Fibroblast of lung (primary cell): ENCODE results near the gene TM9SF4. TPM values are rescaled to one million over a fixed set of nuclear protein-coding genes. Genes with fewer than 3 reads are reported as not detected.

Experiments used
- DNase-seq, 2 donors: peaks; one replicate each; pipeline versions ENCODE4 v3.0.0 to v3.0.0-alpha.2; 2010; ENCODE audit warnings: low read depth in 2 of 2
- H2AFZ ChIP-seq: 2 replicates; pipeline ENCODE4 v1.5.1; 2012; ENCODE audit warnings: low read length, control low read depth, inconsistent platforms
- H3K27ac ChIP-seq: 2 replicates; pipeline ENCODE4 v1.5.1; 2011; ENCODE audit warnings: low read length, control low read depth; ENCODE audit not compliant: insufficient read depth
- H3K27me3 ChIP-seq: 2 replicates; pipeline ENCODE4 v1.5.1; 2011; ENCODE audit warnings: mild to moderate bottlenecking, low read length; ENCODE audit not compliant: control insufficient read depth, insufficient read depth
- H3K36me3 ChIP-seq: 2 replicates; pipeline ENCODE4 v1.5.1; 2011; ENCODE audit warnings: low read length; ENCODE audit not compliant: control insufficient read depth, insufficient read depth
- H3K4me1 ChIP-seq: 2 replicates; pipeline ENCODE4 v1.5.1; 2011; ENCODE audit warnings: low read length; ENCODE audit not compliant: control insufficient read depth, insufficient read depth; ENCODE audit errors: extremely low read depth
- H3K4me2 ChIP-seq: 2 replicates; pipeline ENCODE4 v1.5.1; 2011; ENCODE audit warnings: low read length, control low read depth; ENCODE audit not compliant: insufficient read depth; ENCODE audit errors: extremely low read depth
- H3K4me3 ChIP-seq, 4 experiments: fragments of 200-600 bp in 1 of 4; sonication (generic) in 1 of 4; replicated peaks in 1 of 4; 2 replicates each; pipeline ENCODE4 v1.5.1; 2011 to 2016; ENCODE audit warnings: low read length in 4 of 4, low read depth in 3 of 4, mild to moderate bottlenecking in 3 of 4, control low read depth in 2 of 4, inconsistent platforms in 1 of 4, mixed read lengths in 1 of 4; ENCODE audit not compliant: insufficient read depth in 1 of 4; ENCODE audit errors: control extremely low read depth in 1 of 4
- H3K79me2 ChIP-seq: 2 replicates; pipeline ENCODE4 v1.5.1; 2012; ENCODE audit warnings: mild to moderate bottlenecking, low read length, inconsistent platforms; ENCODE audit not compliant: control insufficient read depth, insufficient read depth
- H3K9ac ChIP-seq: 2 replicates; pipeline ENCODE4 v1.5.1; 2011; ENCODE audit warnings: mild to moderate bottlenecking, low read length, control low read depth; ENCODE audit not compliant: insufficient read depth
- H3K9me3 ChIP-seq: 2 replicates; pipeline ENCODE4 v1.5.1; 2012; ENCODE audit warnings: low read depth, low read length; ENCODE audit not compliant: control insufficient read depth, insufficient read depth
- H4K20me1 ChIP-seq: 2 replicates; pipeline ENCODE4 v1.5.1; 2011; ENCODE audit warnings: low read length; ENCODE audit not compliant: control insufficient read depth, insufficient read depth; ENCODE audit errors: extremely low read depth
- EZH2 ChIP-seq: IDR thresholded peaks from 2 replicates; pipeline ENCODE4 v1.5.1; 2012; ENCODE audit warnings: low read length, control low read depth, mild to moderate bottlenecking; ENCODE audit errors: missing control alignments
- polyA plus RNA-seq, 2 donors: library from polyadenylated mRNA; depleted of rRNA in 1 of 2; stranded (reverse) in 1 of 2; unstranded in 1 of 2; fragments of >200 nt; gene quantifications; 2 replicates each; pipeline ENCODE4 v1.2.1, GENCODE V29; 2011 to 2012; ENCODE audit warnings: missing spikeins in 1 of 2
- total RNA-seq: library from RNA; depleted of rRNA; stranded (reverse); fragments of >200 nt; gene quantifications from 2 replicates; pipeline ENCODE4 v1.2.1, GENCODE V29; 2014
- TF ChIP-seq, protein P1 (sequence below), 2 donors: IDR thresholded peaks in 1 of 2; conservative IDR thresholded peaks in 1 of 2; 1 replicate in 1 of 2; 2 replicates in 1 of 2; pipeline ENCODE4 v1.5.1; 2011 to 2012; ENCODE audit warnings: low read length in 2 of 2, control low read depth in 1 of 2, inconsistent platforms in 1 of 2, low read depth in 1 of 2, mild to moderate bottlenecking in 1 of 2

Gene TM9SF4
- total and polyA plus RNA-seq, 2 donors (not counting 1 experiment from before 2014, with no cell fraction given), result 33.5 to 71.3 TPM

DNA sequence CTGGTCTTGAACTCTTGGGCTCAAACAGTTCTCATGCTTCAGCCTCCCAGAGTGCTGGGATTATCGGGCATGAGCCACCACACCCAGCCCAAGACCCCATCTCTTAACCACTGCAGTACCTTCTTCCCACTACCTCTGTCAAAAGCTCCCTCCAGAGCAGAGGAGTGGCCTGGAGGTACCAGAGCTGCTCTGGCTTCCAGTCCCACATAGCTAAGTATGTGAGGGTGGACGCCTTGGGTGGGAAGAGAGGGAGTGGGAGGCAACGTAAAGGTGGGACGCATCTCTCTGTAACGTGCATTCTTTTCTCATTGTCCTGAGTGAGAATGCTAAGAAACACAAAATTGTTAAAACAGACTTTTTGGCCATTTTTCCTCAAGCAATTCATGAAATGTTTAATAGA is 24.5 kb downstream of the TM9SF4 start:
- H3K27ac ChIP-seq, result no peak overlapping the region
- no peak for TF ChIP-seq EZH2
- no peak overlapping the region for H3K4me2 ChIP-seq
- no peak overlapping the region for H3K9ac ChIP-seq
- no peak overlapping the region for H2AFZ ChIP-seq
- no peak for DNase-seq
- no peaks in the 10 kb centered on the region for H4K20me1 ChIP-seq
- H3K79me2 ChIP-seq, result peaks cover 12% of the 10 kb centered on the region
- no peaks in the 10 kb centered on the region for H3K27me3 ChIP-seq
- no peaks in the 10 kb centered on the region for H3K9me3 ChIP-seq
- peaks cover 9% of the 10 kb centered on the region for H3K36me3 ChIP-seq
- H3K4me3 ChIP-seq, result no peak overlapping the region
- H3K4me1 ChIP-seq, result no peaks in the 10 kb centered on the region

- no peaks in the 10 kb centered on the region for H3K9me3 ChIP-seq
- no peak for DNase-seq
- no peaks in the 10 kb centered on the region for H3K27me3 ChIP-seq
- H3K79me2 ChIP-seq, result peaks cover 5% of the 10 kb centered on the region
- no peak overlapping the region for H3K4me2 ChIP-seq
- H3K4me1 ChIP-seq, result no peaks in the 10 kb centered on the region
- H4K20me1 ChIP-seq, result no peaks in the 10 kb centered on the region
- H3K27ac ChIP-seq, result no peak overlapping the region
- no peak overlapping the region for H2AFZ ChIP-seq
- no peak overlapping the region for H3K9ac ChIP-seq
- no peak overlapping the region for H3K4me3 ChIP-seq
- H3K36me3 ChIP-seq, result peaks cover 22% of the 10 kb centered on the region
- no peak for TF ChIP-seq EZH2
- TF ChIP-seq, protein P1, sequence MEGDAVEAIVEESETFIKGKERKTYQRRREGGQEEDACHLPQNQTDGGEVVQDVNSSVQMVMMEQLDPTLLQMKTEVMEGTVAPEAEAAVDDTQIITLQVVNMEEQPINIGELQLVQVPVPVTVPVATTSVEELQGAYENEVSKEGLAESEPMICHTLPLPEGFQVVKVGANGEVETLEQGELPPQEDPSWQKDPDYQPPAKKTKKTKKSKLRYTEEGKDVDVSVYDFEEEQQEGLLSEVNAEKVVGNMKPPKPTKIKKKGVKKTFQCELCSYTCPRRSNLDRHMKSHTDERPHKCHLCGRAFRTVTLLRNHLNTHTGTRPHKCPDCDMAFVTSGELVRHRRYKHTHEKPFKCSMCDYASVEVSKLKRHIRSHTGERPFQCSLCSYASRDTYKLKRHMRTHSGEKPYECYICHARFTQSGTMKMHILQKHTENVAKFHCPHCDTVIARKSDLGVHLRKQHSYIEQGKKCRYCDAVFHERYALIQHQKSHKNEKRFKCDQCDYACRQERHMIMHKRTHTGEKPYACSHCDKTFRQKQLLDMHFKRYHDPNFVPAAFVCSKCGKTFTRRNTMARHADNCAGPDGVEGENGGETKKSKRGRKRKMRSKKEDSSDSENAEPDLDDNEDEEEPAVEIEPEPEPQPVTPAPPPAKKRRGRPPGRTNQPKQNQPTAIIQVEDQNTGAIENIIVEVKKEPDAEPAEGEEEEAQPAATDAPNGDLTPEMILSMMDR (conservative IDR thresholded peaks at IDR 0.05 in 1 of 2, IDR thresholded peaks at IDR 0.05 in 1 of 2; ENCODE audit: low read depth in 1 of 2, low read length in 2 of 2), result no peak
Observed at GRCh38 chr20:32135983-32136515, 26.5 kb downstream of the TM9SF4 start.

GRCh38 chr20:32138921-32139320 is 29.4 kb downstream of the TM9SF4 start:
- DNase-seq, result no peak
- Histone ChIP-seq H3K27ac (no peak overlapping the region), H3K4me1 (no peaks in the 10 kb centered on the region), H3K9ac (no peak overlapping the region), H2AFZ (no peak overlapping the region), H3K4me3 (no peak overlapping the region), H3K79me2 (no peaks in the 10 kb centered on the region), H3K36me3 (peaks cover 37% of the 10 kb centered on the region), H3K4me2 (no peak overlapping the region), H4K20me1 (no peaks in the 10 kb centered on the region), H3K9me3 (no peaks in the 10 kb centered on the region), H3K27me3 (no peaks in the 10 kb centered on the region)
- TF ChIP-seq EZH2, result no peak

GRCh38 chr20:32139947-32140346 is 30.4 kb downstream of the TM9SF4 start:
- DNase-seq, result no peak
- H3K36me3 ChIP-seq, result peaks cover 40% of the 10 kb centered on the region

More at GRCh38 chr20:32139947-32140346, 30.4 kb downstream of the TM9SF4 start:
- TF ChIP-seq, protein P1 (conservative IDR thresholded peaks at IDR 0.05 in 1 of 2, IDR thresholded peaks at IDR 0.05 in 1 of 2; ENCODE audit: low read depth in 1 of 2, low read length in 2 of 2), result no peak
- no peak for TF ChIP-seq EZH2
- Histone ChIP-seq H3K4me2 (no peak overlapping the region), H3K4me3 (no peak overlapping the region), H3K79me2 (no peaks in the 10 kb centered on the region), H3K4me1 (no peaks in the 10 kb centered on the region), H3K27ac (no peak overlapping the region), H4K20me1 (no peaks in the 10 kb centered on the region), H3K9me3 (no peaks in the 10 kb centered on the region), H3K27me3 (no peaks in the 10 kb centered on the region), H3K9ac (no peak overlapping the region), H2AFZ (no peak overlapping the region)
